H1 (cell line): ENCODE data around the gene HS6ST1.

Source experiments
- EGR1 ChIP-seq: IDR thresholded peaks from 2 replicates; pipeline ENCODE4 v1.6.1; 2011; ENCODE audit warnings: low read depth, low read length, borderline replicate concordance
- HDAC6 ChIP-seq: IDR thresholded peaks from one replicate; pipeline ENCODE4 v1.7.1; 2012; ENCODE audit warnings: low read depth, mild to moderate bottlenecking, inconsistent platforms, low read length, moderate library complexity
- MAFK ChIP-seq: IDR thresholded peaks from 2 replicates; pipeline ENCODE4 v1.6.1; 2012; ENCODE audit warnings: low read depth, mild to moderate bottlenecking, improper control_type of control experiment, low read length
- POLR2A ChIP-seq, 2 experiments: IDR thresholded peaks; 1 replicate in 1 of 2; 2 replicates in 1 of 2; pipeline ENCODE4 v1.6.1; 2011; ENCODE audit warnings: low read depth in 2 of 2, low read length in 2 of 2, mild to moderate bottlenecking in 2 of 2; ENCODE audit errors: control extremely low read depth in 1 of 2
- RBBP5 ChIP-seq: IDR thresholded peaks from 2 replicates; pipeline ENCODE4 v1.7.1; 2012; ENCODE audit warnings: low read depth, mild to moderate bottlenecking, inconsistent platforms, low read length, moderate library complexity, borderline replicate concordance
- SP1 ChIP-seq: IDR thresholded peaks from 2 replicates; pipeline ENCODE4 v1.6.1; 2011; ENCODE audit warnings: low read depth, low read length
- TAF1 ChIP-seq: IDR thresholded peaks from 2 replicates; pipeline ENCODE4 v1.6.1; 2011; ENCODE audit warnings: mild to moderate bottlenecking, low read depth, low read length
- TBP ChIP-seq: IDR thresholded peaks from 2 replicates; pipeline ENCODE4 v1.6.1; 2011; ENCODE audit warnings: low read depth, low read length, improper control_type of control experiment
- TF ChIP-seq, protein P1 (sequence below), 3 experiments: IDR thresholded peaks; 1 replicate in 2 of 3; 2 replicates in 1 of 3; pipeline versions ENCODE4 v1.5.1 to v1.6.1; 2011; ENCODE audit warnings: low read length in 3 of 3, mild to moderate bottlenecking in 3 of 3, inconsistent platforms in 2 of 3, low read depth in 1 of 3, moderate library complexity in 1 of 3; ENCODE audit not compliant: insufficient read depth in 1 of 3; ENCODE audit errors: control extremely low read depth in 1 of 3
- TF ChIP-seq, protein P2 (sequence below): IDR thresholded peaks from 2 replicates; pipeline ENCODE4 v1.6.1; 2012; ENCODE audit warnings: low read length, inconsistent platforms

- TF ChIP-seq POLR2A (IDR thresholded peaks at IDR 0.05; ENCODE audit: control extremely low read depth in 1 of 2, low read depth in 2 of 2, low read length in 2 of 2), result no peak
- TF ChIP-seq, protein P1, sequence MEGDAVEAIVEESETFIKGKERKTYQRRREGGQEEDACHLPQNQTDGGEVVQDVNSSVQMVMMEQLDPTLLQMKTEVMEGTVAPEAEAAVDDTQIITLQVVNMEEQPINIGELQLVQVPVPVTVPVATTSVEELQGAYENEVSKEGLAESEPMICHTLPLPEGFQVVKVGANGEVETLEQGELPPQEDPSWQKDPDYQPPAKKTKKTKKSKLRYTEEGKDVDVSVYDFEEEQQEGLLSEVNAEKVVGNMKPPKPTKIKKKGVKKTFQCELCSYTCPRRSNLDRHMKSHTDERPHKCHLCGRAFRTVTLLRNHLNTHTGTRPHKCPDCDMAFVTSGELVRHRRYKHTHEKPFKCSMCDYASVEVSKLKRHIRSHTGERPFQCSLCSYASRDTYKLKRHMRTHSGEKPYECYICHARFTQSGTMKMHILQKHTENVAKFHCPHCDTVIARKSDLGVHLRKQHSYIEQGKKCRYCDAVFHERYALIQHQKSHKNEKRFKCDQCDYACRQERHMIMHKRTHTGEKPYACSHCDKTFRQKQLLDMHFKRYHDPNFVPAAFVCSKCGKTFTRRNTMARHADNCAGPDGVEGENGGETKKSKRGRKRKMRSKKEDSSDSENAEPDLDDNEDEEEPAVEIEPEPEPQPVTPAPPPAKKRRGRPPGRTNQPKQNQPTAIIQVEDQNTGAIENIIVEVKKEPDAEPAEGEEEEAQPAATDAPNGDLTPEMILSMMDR (IDR thresholded peaks at IDR 0.05; ENCODE audit: control extremely low read depth in 1 of 3, insufficient read depth in 1 of 3, low read depth in 1 of 3, low read length in 3 of 3), result no peak
- TF ChIP-seq TBP, result no peak
- no peak for TF ChIP-seq RBBP5
- TF ChIP-seq MAFK, result no peak
- no peak for TF ChIP-seq TAF1
- no peak for TF ChIP-seq EGR1
- TF ChIP-seq, protein P2, sequence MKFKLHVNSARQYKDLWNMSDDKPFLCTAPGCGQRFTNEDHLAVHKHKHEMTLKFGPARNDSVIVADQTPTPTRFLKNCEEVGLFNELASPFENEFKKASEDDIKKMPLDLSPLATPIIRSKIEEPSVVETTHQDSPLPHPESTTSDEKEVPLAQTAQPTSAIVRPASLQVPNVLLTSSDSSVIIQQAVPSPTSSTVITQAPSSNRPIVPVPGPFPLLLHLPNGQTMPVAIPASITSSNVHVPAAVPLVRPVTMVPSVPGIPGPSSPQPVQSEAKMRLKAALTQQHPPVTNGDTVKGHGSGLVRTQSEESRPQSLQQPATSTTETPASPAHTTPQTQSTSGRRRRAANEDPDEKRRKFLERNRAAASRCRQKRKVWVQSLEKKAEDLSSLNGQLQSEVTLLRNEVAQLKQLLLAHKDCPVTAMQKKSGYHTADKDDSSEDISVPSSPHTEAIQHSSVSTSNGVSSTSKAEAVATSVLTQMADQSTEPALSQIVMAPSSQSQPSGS, result no peak
- TF ChIP-seq SP1, result no peak
- no peak for TF ChIP-seq HDAC6
Measured at GRCh38 chr2:128276878-128277675, 41.6 kb downstream of the HS6ST1 start.
